NCI-H146 treated with DMSO at 0.1 percent for 48 hours (cell line): ENCODE results near the gene ATXN7L3.
A peak's percentile ranks its signal among the peaks of the same experiment; 100 is the strongest.
"Not testable (repeated sequence)": the region's sequence is repeated elsewhere in the genome, so short reads cannot be mapped to it uniquely, and the experiment has no call there.

Source experiments
- DNase-seq: peaks from one replicate; lab custom pipeline; 2025; ENCODE audit not compliant: unreplicated experiment; lab: John Stamatoyannopoulos, UW

Gene ATXN7L3

GRCh38 chr17:44199553-44200477 lies at the start of gene ATXN7L3:
Gene ATXN7L3, minus strand, starts transcription at chr17:44199884. Its CDS starts 1,814 bp downstream, at chr17:44198070.
- DNase-seq, result peak; percentile 89

GRCh38 chr17:44247876-44248736 lies 48.4 kb upstream of the ATXN7L3 start:
- DNase-seq, result no peak

- DNase-seq, result no peak
Observed at GRCh38 chr17:44247440-44247841, 47.8 kb upstream of the ATXN7L3 start.

- DNase-seq, result no peak
Observed at GRCh38 chr17:44241106-44241624, 41.5 kb upstream of the ATXN7L3 start.

GRCh38 chr17:44237886-44238285 lies 38.2 kb upstream of the ATXN7L3 start:
- not testable (repeated sequence) for DNase-seq

GRCh38 chr17:44236444-44236991 lies 36.8 kb upstream of the ATXN7L3 start:
- no peak for DNase-seq

- no peak for DNase-seq
Observed at GRCh38 chr17:44235583-44235936, 35.9 kb upstream of the ATXN7L3 start.

GRCh38 chr17:44233582-44233981 lies 33.9 kb upstream of the ATXN7L3 start:
- no peak for DNase-seq

GRCh38 chr17:44232061-44232460 lies 32.4 kb upstream of the ATXN7L3 start:
- no peak for DNase-seq

- DNase-seq, result no peak
Observed at GRCh38 chr17:44230140-44230539, 30.5 kb upstream of the ATXN7L3 start.

- no peak for DNase-seq
Observed at GRCh38 chr17:44229090-44229489, 29.4 kb upstream of the ATXN7L3 start.

- no peak for DNase-seq
Observed at GRCh38 chr17:44223541-44224071, 23.9 kb upstream of the ATXN7L3 start.

- peak; percentile 65 for DNase-seq
Observed at GRCh38 chr17:44222112-44222869, 22.6 kb upstream of the ATXN7L3 start.

GRCh38 chr17:44221862-44222111 lies 22.1 kb upstream of the ATXN7L3 start:
- no peak for DNase-seq

GRCh38 chr17:44221084-44221861 lies 21.6 kb upstream of the ATXN7L3 start:
- peak; percentile 76 for DNase-seq

- DNase-seq, result no peak
Observed at GRCh38 chr17:44220213-44221083, 20.8 kb upstream of the ATXN7L3 start.

GRCh38 chr17:44219616-44220212 lies 20.0 kb upstream of the ATXN7L3 start, which contains the start of gene UBTF:
Gene UBTF, minus strand, starts transcription at chr17:44219675. Its CDS starts 1,446 bp downstream, at chr17:44218229.
- DNase-seq, result peak; percentile 63

GRCh38 chr17:44219108-44219615 lies 19.5 kb upstream of the ATXN7L3 start:
- DNase-seq, result no peak
